Femur (tissue), 1 donor: ENCODE measurements around the gene SLC2A8.

ENCODE experiments used
- DNase-seq: peaks from one replicate; pipeline ENCODE4 v3.0.0-alpha.2; 2017

The SLC2A8 gene

GRCh38 chr9:127438394-127438793, 41.4 kb downstream of the SLC2A8 start:
- DNase-seq: no peak

- DNase-seq: no peak
These were observed 47.4 kb downstream of the SLC2A8 start for GRCh38 chr9:127444283-127444920.

GRCh38 chr9:127444921-127445850, 48.2 kb downstream of the SLC2A8 start:
- no peak for DNase-seq

GRCh38 chr9:127445851-127446712, 49.1 kb downstream of the SLC2A8 start:
- DNase-seq: no peak

- no peak for DNase-seq
These were observed 49.9 kb downstream of the SLC2A8 start for GRCh38 chr9:127446713-127447415.

GRCh38 chr9:127447416-127448111, 50.6 kb downstream of the SLC2A8 start:
- DNase-seq: no peak

GRCh38 chr9:127448112-127448805, 51.3 kb downstream of the SLC2A8 start:
- DNase-seq: no peak

- no peak for DNase-seq
These were observed 52.5 kb downstream of the SLC2A8 start for GRCh38 chr9:127449332-127449966.

- peak; percentile 42 for DNase-seq
These were observed 53.3 kb downstream of the SLC2A8 start for GRCh38 chr9:127450243-127450760.

- peak; percentile 98 for DNase-seq
These were observed 54.0 kb downstream of the SLC2A8 start, which contains the start of the genes LRSAM1 and RPL12 for GRCh38 chr9:127450830-127451607. Gene LRSAM1 (plus strand): TSS chr9:127451510. CDS start chr9:127454528, 3,018 bp downstream. Gene RPL12 (minus strand): TSS chr9:127451406. CDS start chr9:127451317, 89 bp downstream.

GRCh38 chr9:127451608-127451857, 54.6 kb downstream of the SLC2A8 start:
- DNase-seq: no peak

- DNase-seq: peak; percentile 65
These were observed 55.1 kb downstream of the SLC2A8 start for GRCh38 chr9:127451858-127452656.

- peak; percentile 46 for DNase-seq
These were observed 55.7 kb downstream of the SLC2A8 start for GRCh38 chr9:127452691-127453090.

- DNase-seq: no peak
These were observed 58.5 kb downstream of the SLC2A8 start for GRCh38 chr9:127455324-127455992.

- no peak for DNase-seq
These were observed 60.4 kb downstream of the SLC2A8 start for GRCh38 chr9:127457191-127457878.
